GM18517 (cell line): ENCODE data around the gene LY6G5B.

Experiments
- ATAC-seq: cut with Tn5 transposase; IDR thresholded peaks from one replicate; pipeline ENCODE4 v1.9.1; 2021; ENCODE audit warnings: mild to moderate bottlenecking, moderate library complexity; ENCODE audit not compliant: unreplicated experiment

LY6G5B gene

GRCh38 chr6:31662124-31662723 is 7.6 kb upstream of the LY6G5B start:
- no peak for ATAC-seq

GRCh38 chr6:31663126-31663960 is 6.4 kb upstream of the LY6G5B start:
- no peak for ATAC-seq

- no peak for ATAC-seq
These were observed 5.6 kb upstream of the LY6G5B start for GRCh38 chr6:31663961-31664789.

- peak; percentile 47 for ATAC-seq
These were observed 4.8 kb upstream of the LY6G5B start, which contains the start of gene GPANK1 for GRCh38 chr6:31664790-31665500. Gene GPANK1 (minus strand): TSS chr6:31664997. CDS start chr6:31664478, 519 bp downstream.

GRCh38 chr6:31665501-31666336 is 4.1 kb upstream of the LY6G5B start, which contains the start of gene CSNK2B:
Gene CSNK2B (plus strand): TSS chr6:31666080. CDS start chr6:31666832, 752 bp downstream.
- peak; percentile 81 for ATAC-seq

- no peak for ATAC-seq
These were observed 3.3 kb upstream of the LY6G5B start for GRCh38 chr6:31666337-31666965.

- no peak for ATAC-seq
These were observed 6.6 kb downstream of the LY6G5B start for GRCh38 chr6:31676322-31676903.

GRCh38 chr6:31676904-31677303 is 7.1 kb downstream of the LY6G5B start:
- no peak for ATAC-seq

- no peak for ATAC-seq
These were observed 8.2 kb downstream of the LY6G5B start for GRCh38 chr6:31677955-31678354.

- ATAC-seq: no peak
These were observed 10.7 kb downstream of the LY6G5B start, which contains the start of gene LY6G5C for GRCh38 chr6:31680226-31681134. Gene LY6G5C (minus strand): TSS chr6:31681067. CDS start chr6:31680373, 694 bp downstream.

- ATAC-seq: no peak
These were observed 11.4 kb downstream of the LY6G5B start for GRCh38 chr6:31681135-31681671.

- ATAC-seq: no peak
These were observed 13.8 kb downstream of the LY6G5B start for GRCh38 chr6:31683591-31683990.

- ATAC-seq: no peak
These were observed 16.7 kb downstream of the LY6G5B start for GRCh38 chr6:31686483-31686882.

GRCh38 chr6:31687321-31687720 is 17.5 kb downstream of the LY6G5B start:
- ATAC-seq: no peak

GRCh38 chr6:31687860-31688693 is 18.3 kb downstream of the LY6G5B start:
- ATAC-seq: no peak

- no peak for ATAC-seq
These were observed 19.7 kb downstream of the LY6G5B start for GRCh38 chr6:31689249-31690110.
